ENCODE data around the gene XPO6. TPM values are rescaled to one million over a fixed set of nuclear protein-coding genes. Genes with fewer than 3 reads are reported as not detected.

The XPO6 gene
- total RNA-seq, 1 donor from 2014 or later = 25.2 TPM

GRCh38 chr16:28210979-28211588 is 681 bp downstream of the XPO6 start:
- ATAC-seq (ENCODE audit: poor library complexity) = peak; percentile 73
- DNase-seq = peak; percentile 79
- intact Hi-C loops (cut with DNase I) = no loop called here

- intact Hi-C loops (cut with DNase I) = no loop called here
- no peak for ATAC-seq (ENCODE audit: poor library complexity)
- DNase-seq = no peak
Observed at GRCh38 chr16:28210264-28210663, 1.5 kb downstream of the XPO6 start.

- ATAC-seq (ENCODE audit: poor library complexity) (no peak), DNase-seq (no peak)
- intact Hi-C loops (cut with DNase I) = no loop called here
Observed at GRCh38 chr16:28208824-28209223, 2.9 kb downstream of the XPO6 start.

GRCh38 chr16:28208131-28208530 is 3.6 kb downstream of the XPO6 start:
- DNase-seq (no peak), ATAC-seq (ENCODE audit: poor library complexity) (no peak)
- intact Hi-C loops (cut with DNase I) = no loop called here

- ATAC-seq (ENCODE audit: poor library complexity) (no peak), DNase-seq (no peak)
- intact Hi-C loops (cut with DNase I) = no loop called here
Observed at GRCh38 chr16:28207399-28207798, 4.4 kb downstream of the XPO6 start.

- ATAC-seq (ENCODE audit: poor library complexity) (no peak), DNase-seq (no peak)
- intact Hi-C loops (cut with DNase I) = no loop called here
Observed at GRCh38 chr16:28205974-28206373, 5.8 kb downstream of the XPO6 start.

- intact Hi-C loops (cut with DNase I) = no loop called here
- no peak for ATAC-seq (ENCODE audit: poor library complexity)
Observed at GRCh38 chr16:28205117-28205899, 6.5 kb downstream of the XPO6 start.

GRCh38 chr16:28204622-28205021 is 7.1 kb downstream of the XPO6 start:
- DNase-seq (no peak), ATAC-seq (ENCODE audit: poor library complexity) (no peak)
- intact Hi-C loops (cut with DNase I) = no loop called here

More at GRCh38 chr16:28205117-28205899, 6.5 kb downstream of the XPO6 start:
- no peak for DNase-seq

- ATAC-seq (ENCODE audit: poor library complexity) (peak; percentile 32), DNase-seq (no peak)
- intact Hi-C loops (cut with DNase I) = no loop called here
Observed at GRCh38 chr16:28204204-28204603, 7.6 kb downstream of the XPO6 start.

GRCh38 chr16:28202147-28202746 is 9.5 kb downstream of the XPO6 start:
- ATAC-seq (ENCODE audit: poor library complexity) = no peak
- intact Hi-C loops (cut with DNase I) = no loop called here

GRCh38 chr16:28200661-28201060 is 11.1 kb downstream of the XPO6 start:
- DNase-seq (no peak), ATAC-seq (ENCODE audit: poor library complexity) (no peak)
- intact Hi-C loops (cut with DNase I) = no loop called here

More at GRCh38 chr16:28202147-28202746, 9.5 kb downstream of the XPO6 start:
- DNase-seq = no peak

GRCh38 chr16:28196387-28196987 is 15.3 kb downstream of the XPO6 start:
- ATAC-seq (ENCODE audit: poor library complexity) (no peak), DNase-seq (no peak)
- intact Hi-C loops (cut with DNase I) = no loop called here

GRCh38 chr16:28195859-28196258 is 15.9 kb downstream of the XPO6 start:
- intact Hi-C loops (cut with DNase I) = no loop called here
- no peak for DNase-seq
- ATAC-seq (ENCODE audit: poor library complexity) = no peak

- DNase-seq (no peak), ATAC-seq (ENCODE audit: poor library complexity) (no peak)
- intact Hi-C loops (cut with DNase I) = no loop called here
Observed at GRCh38 chr16:28193530-28194423, 18.0 kb downstream of the XPO6 start.

GRCh38 chr16:28192806-28193529 is 18.8 kb downstream of the XPO6 start:
- intact Hi-C loops (cut with DNase I) = no loop called here
- no peak for DNase-seq

GRCh38 chr16:28191364-28191960 is 20.3 kb downstream of the XPO6 start:
- no peak for ATAC-seq (ENCODE audit: poor library complexity)
- intact Hi-C loops (cut with DNase I) = no loop called here
- DNase-seq = no peak

More at GRCh38 chr16:28192806-28193529, 18.8 kb downstream of the XPO6 start:
- ATAC-seq (ENCODE audit: poor library complexity) = no peak

- peak; percentile 48 for ATAC-seq (ENCODE audit: poor library complexity)
- intact Hi-C loops (cut with DNase I) = no loop called here
Observed at GRCh38 chr16:28189245-28189644, 22.5 kb downstream of the XPO6 start.

More at GRCh38 chr16:28189245-28189644, 22.5 kb downstream of the XPO6 start:
- no peak for DNase-seq
